ENCODE measurements around the gene BICRAL. TPM values are rescaled to one million over a fixed set of nuclear protein-coding genes. Genes with fewer than 3 reads are reported as not detected.

The BICRAL gene
- total and polyA plus RNA-seq, 9 of the 15 experiments (the other 6 are each of a cell fraction or from before 2014, with no cell fraction given), result 1.2 to 11.9 (median 5.6) TPM

DNA sequence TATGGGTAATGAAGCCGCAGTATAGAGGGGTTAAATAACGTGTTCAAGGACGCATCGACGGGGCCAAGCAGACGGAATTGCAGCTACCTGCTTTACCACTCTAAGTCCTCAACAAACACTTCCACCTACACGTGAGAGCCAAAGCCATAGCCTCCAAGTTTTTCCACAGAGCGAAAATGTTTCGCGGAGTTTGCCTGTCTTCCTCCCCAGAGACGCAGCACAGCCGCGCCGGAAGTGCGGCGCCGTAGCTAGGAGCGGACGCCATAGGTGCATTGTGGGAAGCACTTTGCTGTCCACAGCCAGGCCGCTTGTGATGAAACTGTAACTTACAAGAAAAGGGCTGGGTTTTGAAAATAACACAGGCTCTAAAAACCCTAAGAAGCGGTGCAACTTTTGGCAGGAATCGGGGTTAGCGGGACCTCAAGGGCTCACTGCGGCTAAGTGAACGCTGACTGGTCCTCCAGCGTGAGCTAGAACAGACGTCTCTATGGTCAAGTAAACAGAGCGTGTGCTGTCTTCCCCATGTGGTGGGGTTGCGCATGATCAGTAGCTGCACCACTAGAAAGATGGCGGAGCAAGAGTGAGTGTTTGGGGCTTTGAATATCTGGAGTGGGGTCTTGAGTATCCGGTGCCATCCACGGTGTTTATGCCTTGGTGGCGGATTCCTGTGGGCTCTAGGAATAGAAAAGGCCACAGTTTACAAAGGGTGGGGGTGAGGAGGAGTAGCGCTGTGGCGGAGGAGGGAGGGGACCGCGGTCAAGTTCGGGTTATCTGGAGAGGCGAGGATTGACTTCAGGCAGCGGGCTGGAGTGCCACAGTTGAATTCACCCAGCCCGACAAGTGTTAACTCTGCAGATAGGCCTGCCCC, 97.8 kb downstream of the BICRAL start, which contains the start of gene RPL7L1 (continued):
- TF ChIP-seq, protein P1, sequence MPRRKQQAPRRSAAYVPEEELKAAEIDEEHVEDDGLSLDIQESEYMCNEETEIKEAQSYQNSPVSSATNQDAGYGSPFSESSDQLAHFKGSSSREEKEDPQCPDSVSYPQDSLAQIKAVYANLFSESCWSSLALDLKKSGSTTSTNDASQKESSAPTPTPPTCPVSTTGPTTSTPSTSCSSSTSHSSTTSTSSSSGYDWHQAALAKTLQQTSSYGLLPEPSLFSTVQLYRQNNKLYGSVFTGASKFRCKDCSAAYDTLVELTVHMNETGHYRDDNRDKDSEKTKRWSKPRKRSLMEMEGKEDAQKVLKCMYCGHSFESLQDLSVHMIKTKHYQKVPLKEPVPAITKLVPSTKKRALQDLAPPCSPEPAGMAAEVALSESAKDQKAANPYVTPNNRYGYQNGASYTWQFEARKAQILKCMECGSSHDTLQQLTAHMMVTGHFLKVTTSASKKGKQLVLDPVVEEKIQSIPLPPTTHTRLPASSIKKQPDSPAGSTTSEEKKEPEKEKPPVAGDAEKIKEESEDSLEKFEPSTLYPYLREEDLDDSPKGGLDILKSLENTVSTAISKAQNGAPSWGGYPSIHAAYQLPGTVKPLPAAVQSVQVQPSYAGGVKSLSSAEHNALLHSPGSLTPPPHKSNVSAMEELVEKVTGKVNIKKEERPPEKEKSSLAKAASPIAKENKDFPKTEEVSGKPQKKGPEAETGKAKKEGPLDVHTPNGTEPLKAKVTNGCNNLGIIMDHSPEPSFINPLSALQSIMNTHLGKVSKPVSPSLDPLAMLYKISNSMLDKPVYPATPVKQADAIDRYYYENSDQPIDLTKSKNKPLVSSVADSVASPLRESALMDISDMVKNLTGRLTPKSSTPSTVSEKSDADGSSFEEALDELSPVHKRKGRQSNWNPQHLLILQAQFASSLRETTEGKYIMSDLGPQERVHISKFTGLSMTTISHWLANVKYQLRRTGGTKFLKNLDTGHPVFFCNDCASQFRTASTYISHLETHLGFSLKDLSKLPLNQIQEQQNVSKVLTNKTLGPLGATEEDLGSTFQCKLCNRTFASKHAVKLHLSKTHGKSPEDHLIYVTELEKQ (CRISPR knock-in tag; IDR thresholded peaks at IDR 0.05), result no peak
- TF ChIP-seq ZNF778 (CRISPR knock-in tag; IDR thresholded peaks at IDR 0.05) (no peak), MCM5 (IDR thresholded peaks at IDR 0.05; ENCODE audit: low read depth) (no peak), CEBPB (tag; IDR thresholded peaks at IDR 0.05) (peak; percentile 49; the same call in 1 of the 2 replicates), ZNF436 (CRISPR knock-in tag; IDR thresholded peaks at IDR 0.05) (no peak; the same call in 1 of the 2 replicates), ELF4 (CRISPR knock-in tag; IDR thresholded peaks at IDR 0.05) (peak; percentile 22; the same call in 1 of the 2 replicates), ZNF24 (IDR thresholded peaks at IDR 0.05) (peak; percentile 60; the same call in 1 of the 2 replicates), POLR3A (IDR thresholded peaks at IDR 0.05; ENCODE audit: borderline replicate concordance, extremely low read depth, insufficient read depth, insufficient read length) (no peak), NCOA6 (IDR thresholded peaks at IDR 0.05) (peak; percentile 51; the same call in 1 of the 2 replicates), EGR1 (conservative IDR thresholded peaks at IDR 0.05) (no peak; the same call in 1 of the 2 replicates), ZNF79 (CRISPR knock-in tag; IDR thresholded peaks at IDR 0.05; ENCODE audit: low read depth) (0 out of 2 replicates have a peak, but pooled peaks have one; percentile 35), TBL1XR1 (IDR thresholded peaks at IDR 0.05; ENCODE audit: low read length in 2 of 2) (peak; percentile 66 to 73; a peak in 3 of 4 replicates), SETDB1 (IDR thresholded peaks at IDR 0.05; ENCODE audit: low read length) (peak; percentile 38), ZZZ3 (IDR thresholded peaks at IDR 0.05) (peak; percentile 99)
- TF ChIP-seq, protein P2, sequence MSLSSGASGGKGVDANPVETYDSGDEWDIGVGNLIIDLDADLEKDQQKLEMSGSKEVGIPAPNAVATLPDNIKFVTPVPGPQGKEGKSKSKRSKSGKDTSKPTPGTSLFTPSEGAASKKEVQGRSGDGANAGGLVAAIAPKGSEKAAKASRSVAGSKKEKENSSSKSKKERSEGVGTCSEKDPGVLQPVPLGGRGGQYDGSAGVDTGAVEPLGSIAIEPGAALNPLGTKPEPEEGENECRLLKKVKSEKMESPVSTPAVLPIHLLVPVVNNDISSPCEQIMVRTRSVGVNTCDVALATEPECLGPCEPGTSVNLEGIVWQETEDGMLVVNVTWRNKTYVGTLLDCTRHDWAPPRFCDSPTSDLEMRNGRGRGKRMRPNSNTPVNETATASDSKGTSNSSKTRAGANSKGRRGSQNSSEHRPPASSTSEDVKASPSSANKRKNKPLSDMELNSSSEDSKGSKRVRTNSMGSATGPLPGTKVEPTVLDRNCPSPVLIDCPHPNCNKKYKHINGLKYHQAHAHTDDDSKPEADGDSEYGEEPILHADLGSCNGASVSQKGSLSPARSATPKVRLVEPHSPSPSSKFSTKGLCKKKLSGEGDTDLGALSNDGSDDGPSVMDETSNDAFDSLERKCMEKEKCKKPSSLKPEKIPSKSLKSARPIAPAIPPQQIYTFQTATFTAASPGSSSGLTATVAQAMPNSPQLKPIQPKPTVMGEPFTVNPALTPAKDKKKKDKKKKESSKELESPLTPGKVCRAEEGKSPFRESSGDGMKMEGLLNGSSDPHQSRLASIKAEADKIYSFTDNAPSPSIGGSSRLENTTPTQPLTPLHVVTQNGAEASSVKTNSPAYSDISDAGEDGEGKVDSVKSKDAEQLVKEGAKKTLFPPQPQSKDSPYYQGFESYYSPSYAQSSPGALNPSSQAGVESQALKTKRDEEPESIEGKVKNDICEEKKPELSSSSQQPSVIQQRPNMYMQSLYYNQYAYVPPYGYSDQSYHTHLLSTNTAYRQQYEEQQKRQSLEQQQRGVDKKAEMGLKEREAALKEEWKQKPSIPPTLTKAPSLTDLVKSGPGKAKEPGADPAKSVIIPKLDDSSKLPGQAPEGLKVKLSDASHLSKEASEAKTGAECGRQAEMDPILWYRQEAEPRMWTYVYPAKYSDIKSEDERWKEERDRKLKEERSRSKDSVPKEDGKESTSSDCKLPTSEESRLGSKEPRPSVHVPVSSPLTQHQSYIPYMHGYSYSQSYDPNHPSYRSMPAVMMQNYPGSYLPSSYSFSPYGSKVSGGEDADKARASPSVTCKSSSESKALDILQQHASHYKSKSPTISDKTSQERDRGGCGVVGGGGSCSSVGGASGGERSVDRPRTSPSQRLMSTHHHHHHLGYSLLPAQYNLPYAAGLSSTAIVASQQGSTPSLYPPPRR (CRISPR knock-in tag; IDR thresholded peaks at IDR 0.05; ENCODE audit: borderline replicate concordance), result peak; percentile 80; the same call in 1 of the 2 replicates
- TF ChIP-seq, protein P3, sequence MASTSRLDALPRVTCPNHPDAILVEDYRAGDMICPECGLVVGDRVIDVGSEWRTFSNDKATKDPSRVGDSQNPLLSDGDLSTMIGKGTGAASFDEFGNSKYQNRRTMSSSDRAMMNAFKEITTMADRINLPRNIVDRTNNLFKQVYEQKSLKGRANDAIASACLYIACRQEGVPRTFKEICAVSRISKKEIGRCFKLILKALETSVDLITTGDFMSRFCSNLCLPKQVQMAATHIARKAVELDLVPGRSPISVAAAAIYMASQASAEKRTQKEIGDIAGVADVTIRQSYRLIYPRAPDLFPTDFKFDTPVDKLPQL (IDR thresholded peaks at IDR 0.05; ENCODE audit: extremely low read depth, insufficient read length), result no peak
- TF ChIP-seq, protein P4, sequence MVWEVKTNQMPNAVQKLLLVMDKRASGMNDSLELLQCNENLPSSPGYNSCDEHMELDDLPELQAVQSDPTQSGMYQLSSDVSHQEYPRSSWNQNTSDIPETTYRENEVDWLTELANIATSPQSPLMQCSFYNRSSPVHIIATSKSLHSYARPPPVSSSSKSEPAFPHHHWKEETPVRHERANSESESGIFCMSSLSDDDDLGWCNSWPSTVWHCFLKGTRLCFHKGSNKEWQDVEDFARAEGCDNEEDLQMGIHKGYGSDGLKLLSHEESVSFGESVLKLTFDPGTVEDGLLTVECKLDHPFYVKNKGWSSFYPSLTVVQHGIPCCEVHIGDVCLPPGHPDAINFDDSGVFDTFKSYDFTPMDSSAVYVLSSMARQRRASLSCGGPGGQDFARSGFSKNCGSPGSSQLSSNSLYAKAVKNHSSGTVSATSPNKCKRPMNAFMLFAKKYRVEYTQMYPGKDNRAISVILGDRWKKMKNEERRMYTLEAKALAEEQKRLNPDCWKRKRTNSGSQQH (CRISPR knock-in tag; IDR thresholded peaks at IDR 0.05), result peak; percentile 87

Data from K562 (cell line).